Fibroblast of the aortic adventitia (primary cell): ENCODE data around the gene TMPRSS9. TPM values are rescaled to one million over a fixed set of nuclear protein-coding genes. Genes with fewer than 3 reads are reported as not detected.
A peak's percentile ranks its signal among the peaks of the same experiment; 100 is the strongest.

Experiments
- DNase-seq: peaks from one replicate; pipeline ENCODE4 v3.0.0-alpha.2; 2010; ENCODE audit warnings: low read depth
- H3K4me3 ChIP-seq: 2 replicates; pipeline ENCODE4 v1.5.1; 2011; ENCODE audit warnings: low read depth, mild to moderate bottlenecking, control low read depth, low read length, moderate library complexity
- CTCF ChIP-seq: IDR thresholded peaks from 2 replicates; pipeline ENCODE4 v1.5.1; 2011; ENCODE audit warnings: mild to moderate bottlenecking, low read length, control low read depth, inconsistent platforms; ENCODE audit not compliant: insufficient read depth
- total RNA-seq: library from RNA; depleted of rRNA; stranded (reverse); fragments of >200 nt; gene quantifications from 2 replicates; pipeline ENCODE4 v1.2.3, GENCODE V29; 2012; ENCODE audit warnings: low replicate concordance

Gene TMPRSS9
- total RNA-seq, 1 donor: not detected

- no peak for TF ChIP-seq CTCF
- DNase-seq: peak; percentile 13
- H3K4me3 ChIP-seq: no peak overlapping the region
These were observed 14.7 kb downstream of the TMPRSS9 start for GRCh38 chr19:2374808-2375207.

- no peak for DNase-seq
- no peak for TF ChIP-seq CTCF
- H3K4me3 ChIP-seq: no peak overlapping the region
These were observed 15.5 kb downstream of the TMPRSS9 start for GRCh38 chr19:2375353-2376121.

GRCh38 chr19:2376784-2377519 is 16.9 kb downstream of the TMPRSS9 start:
- no peak overlapping the region for H3K4me3 ChIP-seq
- DNase-seq: no peak
- TF ChIP-seq CTCF: no peak

- no peak for TF ChIP-seq CTCF
- H3K4me3 ChIP-seq: no peak overlapping the region
- DNase-seq: no peak
These were observed 20.5 kb downstream of the TMPRSS9 start for GRCh38 chr19:2380567-2380966.

GRCh38 chr19:2381148-2381820 is 21.2 kb downstream of the TMPRSS9 start:
- peak; percentile 21 for DNase-seq
- H3K4me3 ChIP-seq: no peak overlapping the region
- no peak for TF ChIP-seq CTCF

- TF ChIP-seq CTCF: no peak
- no peak for DNase-seq
These were observed 22.6 kb downstream of the TMPRSS9 start for GRCh38 chr19:2382530-2383222.

More at GRCh38 chr19:2382530-2383222, 22.6 kb downstream of the TMPRSS9 start:
- H3K4me3 ChIP-seq: no peak overlapping the region
